Renal pelvis (tissue), 4 donors: Measurements from ENCODE around the gene LTBP1. TPM values are rescaled to one million over a fixed set of nuclear protein-coding genes. Genes with fewer than 3 reads are reported as not detected.
"Not testable (repeated sequence)": the region's sequence is repeated elsewhere in the genome, so short reads cannot be mapped to it uniquely, and the experiment has no call there.

Source experiments
- DNase-seq: peaks from one replicate; pipeline ENCODE4 v3.0.0-alpha.2; 2013
- polyA plus RNA-seq, 3 donors: library from polyadenylated mRNA; unstranded; fragments of 120-200 nt; gene quantifications; one replicate each; pipeline ENCODE4 v1.2.1, GENCODE V29; 2013; ENCODE audit not compliant: insufficient read length in 3 of 3

Gene LTBP1
- polyA plus RNA-seq, 3 donors, result 69.0 to 86.2 (median 74.6) TPM

DNA sequence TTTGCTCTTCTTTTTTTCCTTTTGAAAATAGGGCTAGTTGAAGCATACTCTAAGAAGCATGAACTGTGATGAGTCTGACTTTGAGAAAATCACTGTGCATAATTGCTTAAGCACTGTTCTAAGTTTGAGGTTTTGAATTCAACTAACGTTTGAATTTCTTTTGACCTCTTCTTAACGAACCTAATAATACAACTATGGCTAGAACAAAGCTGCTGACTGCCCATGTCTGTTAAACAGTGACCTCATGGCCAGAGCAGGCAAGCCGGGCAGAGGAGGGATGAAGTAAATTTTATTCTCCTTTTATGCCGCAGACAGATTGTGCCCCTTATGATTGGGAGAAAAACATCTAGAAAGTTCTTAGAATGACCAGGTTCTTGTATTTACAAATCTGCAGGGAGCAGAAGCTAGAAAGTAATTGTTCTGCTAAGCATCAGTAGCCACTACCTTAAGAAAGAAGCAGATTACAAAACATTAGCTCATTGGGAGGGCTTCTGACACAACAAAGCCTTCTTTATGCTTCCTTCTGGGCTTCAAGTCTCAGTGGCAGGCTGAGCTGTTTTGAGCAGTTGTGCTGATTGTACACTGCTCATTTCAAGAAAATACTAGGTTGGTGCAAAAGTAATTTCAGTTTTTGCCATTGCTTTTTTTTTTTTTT lies 431.9 kb downstream of the LTBP1 start:
- peak; percentile 29 for DNase-seq

GRCh38 chr2:33380001-33380609 lies 433.4 kb downstream of the LTBP1 start:
- DNase-seq, result no peak

DNA sequence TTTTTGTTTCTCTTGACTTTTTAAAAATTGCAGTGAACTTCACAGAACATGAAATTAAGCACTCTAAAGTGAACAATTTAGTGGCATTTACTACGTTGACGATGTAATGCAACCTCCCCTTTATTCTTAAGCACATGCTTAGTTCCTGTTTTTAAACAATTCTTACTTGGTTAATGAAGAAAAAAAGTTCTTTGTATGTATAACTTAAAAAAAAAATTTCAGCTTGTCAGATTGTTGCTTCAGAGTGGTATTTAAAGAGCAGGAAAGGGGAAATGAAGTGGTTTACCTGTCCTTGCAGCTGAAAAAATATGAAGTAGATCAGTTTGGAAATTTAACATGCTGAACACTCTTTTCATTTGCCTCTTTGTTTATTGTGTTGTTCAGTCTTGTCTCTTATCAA lies 434.0 kb downstream of the LTBP1 start:
- no peak for DNase-seq

- no peak for DNase-seq
Measured at GRCh38 chr2:33381301-33381858, 434.6 kb downstream of the LTBP1 start.

- peak; percentile 23 for DNase-seq
Measured at GRCh38 chr2:33383855-33384598, 437.3 kb downstream of the LTBP1 start.

DNA sequence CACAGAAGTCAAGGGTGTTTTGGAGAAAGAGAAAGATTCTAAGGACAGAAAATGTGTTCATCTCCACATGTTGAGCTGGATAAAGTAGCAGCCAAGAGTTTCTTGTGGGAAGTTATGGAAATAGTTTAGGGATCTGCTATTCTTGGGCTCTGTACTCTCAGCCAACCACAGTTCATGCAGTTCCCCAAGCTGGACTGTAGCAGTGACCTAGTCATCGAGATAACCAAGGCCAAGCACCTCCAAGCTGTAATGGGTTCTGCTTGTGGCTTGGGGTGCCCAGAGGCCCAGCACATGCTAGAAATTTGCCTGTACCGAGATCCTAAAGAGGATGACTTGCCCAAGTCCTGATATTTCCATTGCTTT lies 437.8 kb downstream of the LTBP1 start:
- no peak for DNase-seq

DNA sequence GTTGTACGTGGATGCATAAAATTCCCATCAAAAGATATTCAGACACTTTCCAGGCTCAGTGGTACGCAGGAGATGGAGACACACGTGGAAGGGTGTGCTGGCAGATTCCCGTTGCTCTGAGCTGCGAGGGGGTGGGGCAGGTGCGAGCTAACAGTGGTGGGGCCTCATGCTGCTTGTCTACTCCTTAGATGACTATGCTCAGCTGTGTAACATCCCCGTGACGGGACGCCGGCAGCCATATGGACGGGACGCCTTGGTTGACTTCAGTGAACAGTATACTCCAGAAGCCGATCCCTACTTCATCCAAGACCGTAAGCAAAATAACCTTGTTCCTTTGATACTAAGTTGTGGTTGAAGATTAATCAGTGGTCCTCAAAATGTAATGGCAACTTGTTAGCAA lies 442.2 kb downstream of the LTBP1 start:
- DNase-seq, result no peak

- not testable (repeated sequence) for DNase-seq
Measured at GRCh38 chr2:33389695-33390094, 442.9 kb downstream of the LTBP1 start.

DNA sequence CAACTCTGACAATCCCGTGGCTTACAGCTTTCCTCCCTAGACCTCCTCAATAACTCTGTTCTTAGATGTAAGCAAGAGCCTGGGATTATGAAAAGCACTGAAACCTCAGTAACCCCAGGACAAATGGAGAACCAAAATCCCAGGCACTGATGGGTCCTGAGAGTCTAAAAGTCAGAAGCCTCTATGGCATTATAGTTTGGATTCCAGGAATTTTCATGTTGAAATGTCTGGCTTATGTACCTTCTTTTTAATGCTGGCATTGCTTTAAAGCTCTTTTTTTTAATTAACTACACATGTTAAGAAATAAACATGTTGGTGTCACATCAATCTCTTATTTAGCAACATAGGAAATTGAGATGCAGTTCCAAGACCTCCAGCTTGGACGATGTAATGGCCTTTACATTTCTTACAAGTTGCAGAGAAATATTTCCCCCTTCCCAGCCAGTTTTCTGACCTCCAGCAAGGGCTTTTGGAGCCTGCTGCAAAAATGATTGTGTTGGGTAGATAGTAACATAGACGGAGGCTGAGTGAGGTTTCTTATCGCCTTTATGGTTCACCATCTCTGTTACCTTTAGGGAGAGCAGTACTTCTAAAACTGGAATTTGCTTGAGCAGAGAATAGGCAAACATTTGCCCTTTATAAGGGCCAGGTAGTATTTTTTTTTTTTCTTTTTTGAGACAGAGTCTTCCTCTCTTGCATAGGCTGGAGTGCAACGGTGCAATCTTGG lies 444.9 kb downstream of the LTBP1 start:
- DNase-seq, result peak; percentile 20

- no peak for DNase-seq
Measured at GRCh38 chr2:33392366-33392765, 445.6 kb downstream of the LTBP1 start.

DNA sequence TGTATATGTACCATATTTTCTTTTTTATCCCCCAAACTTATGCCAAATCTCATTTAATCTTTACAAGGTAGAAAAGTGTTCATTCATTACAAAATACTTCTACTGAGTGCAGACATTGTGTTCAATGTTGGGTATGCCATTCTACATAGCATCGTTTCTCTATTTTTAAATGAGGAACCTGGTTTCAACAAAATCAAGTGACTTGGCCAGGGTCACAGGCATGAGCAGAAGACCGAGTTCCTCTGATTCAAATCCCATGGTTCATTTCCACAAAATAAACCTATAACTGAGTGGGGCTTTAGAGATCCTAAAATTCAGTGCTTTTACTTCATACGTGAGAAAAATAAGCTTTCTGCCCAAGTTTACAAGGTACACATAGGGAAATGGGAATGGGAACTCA lies 448.3 kb downstream of the LTBP1 start:
- no peak for DNase-seq

DNA sequence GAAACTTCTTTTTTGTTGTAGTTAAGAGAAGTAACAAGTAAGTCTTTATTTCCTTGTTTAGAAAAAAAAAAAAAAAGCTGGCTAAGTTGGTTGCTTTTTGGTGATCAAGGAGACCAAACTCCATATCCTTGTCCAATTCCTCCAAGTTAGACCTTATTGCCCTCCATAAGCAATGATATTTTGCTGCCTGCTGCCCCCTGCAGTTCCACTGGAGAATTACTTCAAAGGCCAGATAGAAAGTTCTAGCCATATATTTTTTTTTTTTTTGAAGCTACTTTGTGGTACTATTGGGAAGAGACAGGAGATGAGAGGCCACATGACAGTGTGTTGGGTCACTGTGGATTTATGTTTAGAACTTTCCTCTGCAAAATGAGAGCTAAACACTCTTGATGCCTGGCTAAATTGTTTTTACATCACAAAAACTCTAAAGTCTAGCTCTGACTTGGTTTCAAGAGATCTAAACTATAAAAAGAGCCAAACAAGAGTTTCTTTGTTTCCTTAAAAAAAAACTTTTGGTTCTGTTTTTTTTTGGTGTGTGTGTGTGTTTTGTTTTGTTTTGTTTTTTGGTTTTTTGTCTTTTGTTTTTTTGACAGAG lies 449.0 kb downstream of the LTBP1 start:
- DNase-seq, result no peak

- DNase-seq, result no peak
Measured at GRCh38 chr2:33404321-33404720, 457.6 kb downstream of the LTBP1 start.

- no peak for DNase-seq
Measured at GRCh38 chr2:33406622-33407021, 459.9 kb downstream of the LTBP1 start.

- no peak for DNase-seq
Measured at GRCh38 chr2:33408109-33408508, 461.4 kb downstream of the LTBP1 start.

- DNase-seq, result no peak
Measured at GRCh38 chr2:33409417-33409955, 462.7 kb downstream of the LTBP1 start.

DNA sequence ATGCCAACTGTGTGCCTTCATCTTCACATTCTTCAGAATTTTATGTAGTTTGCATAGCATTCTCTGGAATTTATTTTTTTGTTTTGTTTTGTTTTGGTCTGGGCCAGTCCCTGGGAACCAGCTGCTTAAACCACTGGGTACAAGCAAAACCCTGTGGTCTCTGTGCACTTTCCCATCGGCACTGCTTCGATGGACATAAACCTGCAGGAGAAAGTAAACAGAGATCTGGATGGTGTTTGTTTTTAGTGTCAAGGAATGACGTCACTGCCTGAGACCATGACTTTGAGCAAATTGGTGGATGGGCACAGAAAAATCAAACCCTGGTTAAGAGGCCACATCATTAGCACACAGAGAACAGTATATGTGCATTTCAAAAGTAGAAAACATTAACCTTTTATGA lies 465.0 kb downstream of the LTBP1 start:
- no peak for DNase-seq

DNA sequence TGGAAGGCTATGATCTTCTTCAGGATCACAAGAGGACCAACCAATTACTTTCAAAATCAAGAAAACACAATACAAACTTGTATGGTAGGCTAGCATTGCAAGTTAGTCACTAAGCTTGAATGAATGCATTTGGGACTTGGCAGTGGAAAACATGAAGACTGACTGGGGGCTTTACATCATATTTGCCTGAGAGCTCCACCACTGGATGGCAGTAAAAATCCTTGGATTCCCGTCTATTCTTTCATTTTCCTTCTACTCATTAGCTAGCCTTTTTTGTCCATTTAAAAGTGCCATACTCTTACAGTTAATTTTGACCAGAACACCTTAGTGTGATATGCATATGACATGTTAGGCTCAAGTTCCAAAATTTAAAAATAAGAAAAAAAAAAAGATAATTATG lies 466.2 kb downstream of the LTBP1 start:
- no peak for DNase-seq

DNA sequence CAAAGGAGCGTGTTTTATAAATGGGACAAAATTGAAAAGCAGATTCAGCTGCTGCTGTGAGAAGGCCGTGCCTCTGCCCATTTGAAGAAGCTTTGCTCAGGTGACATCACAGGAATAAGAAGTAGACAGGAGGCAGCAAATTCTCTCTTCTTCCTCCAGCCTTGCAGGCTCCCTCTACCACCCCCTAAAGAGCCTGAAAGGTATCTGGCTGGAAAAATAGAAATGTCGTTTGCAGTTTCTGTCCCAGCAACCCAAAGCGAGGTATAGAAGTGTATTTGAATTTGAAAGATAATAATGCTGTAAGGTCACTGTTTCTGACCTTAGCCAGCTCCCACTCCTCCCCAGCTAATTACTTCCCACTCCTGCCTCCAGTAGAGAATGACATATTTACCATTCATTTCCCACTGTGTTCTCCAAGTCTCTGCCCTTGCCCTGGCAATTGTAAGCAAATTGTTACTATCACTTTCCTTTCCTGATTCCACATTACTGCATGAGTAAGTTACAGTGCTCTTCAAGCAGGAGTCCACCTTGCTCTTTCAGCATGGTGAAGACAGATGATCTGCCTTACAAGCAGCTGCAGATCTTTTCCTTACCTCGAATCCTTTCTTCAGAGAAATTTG lies 472.9 kb downstream of the LTBP1 start:
- DNase-seq, result no peak

GRCh38 chr2:33420726-33421125 lies 474.0 kb downstream of the LTBP1 start:
- no peak for DNase-seq

- DNase-seq, result no peak
Measured at GRCh38 chr2:33421820-33422219, 475.1 kb downstream of the LTBP1 start.
